Measurements from ENCODE around the gene GRAMD2A. TPM values are rescaled to one million over a fixed set of nuclear protein-coding genes. Genes with fewer than 3 reads are reported as not detected.
A peak's percentile ranks its signal among the peaks of the same experiment; 100 is the strongest.

Gene GRAMD2A
- total and polyA plus RNA-seq, 3 donors from 2014 or later = 0.31 to 3.1 (median 1.4) TPM

GRCh38 chr15:72202801-72203506 is 5.4 kb upstream of the GRAMD2A start:
- DNase-seq = no peak
- no peaks in the 10 kb centered on the region for H3K9me3 ChIP-seq
- WGBS, 2 donors = 84 to 85% methylated on average over 5 to 8 of the region's 8 CpGs
- intact Hi-C loops (cut with DNase I; ENCODE audit: low total_unique reads) = loop anchor here (10.0 kb wide), 1 partner anchor 72 kb away; the partner anchor contains the start of gene PARP6
- no peak overlapping the region for H3K4me3 ChIP-seq
- H3K27me3 ChIP-seq = no peaks in the 10 kb centered on the region
- peaks cover 37% of the 10 kb centered on the region for H3K4me1 ChIP-seq
- H3K27ac ChIP-seq = peak overlapping the region in 1 of 2 donors; percentile 23
- no peak for TF ChIP-seq POLR2A (IDR thresholded peaks at IDR 0.05)
- TF ChIP-seq CTCF (IDR thresholded peaks at IDR 0.05) = no peak
- peaks cover 2% of the 10 kb centered on the region for H3K36me3 ChIP-seq (ENCODE audit: low read depth, missing control alignments)

GRCh38 chr15:72202302-72202701 is 4.7 kb upstream of the GRAMD2A start:
- 88 to 92% methylated on average over 13 of the region's 13 CpGs for WGBS, 2 donors

GRCh38 chr15:72201391-72201921 is 3.9 kb upstream of the GRAMD2A start:
- Histone ChIP-seq H3K27me3 (no peaks in the 10 kb centered on the region), H3K9me3 (no peaks in the 10 kb centered on the region), H3K4me3 (no peak overlapping the region), H3K4me1 (peaks cover 37% of the 10 kb centered on the region), H3K27ac (peak overlapping the region; percentile 33 to 71), H3K36me3 (ENCODE audit: low read depth, missing control alignments) (no peaks in the 10 kb centered on the region)
- intact Hi-C loops (cut with DNase I; ENCODE audit: low total_unique reads) = loop anchor here (10.0 kb wide), 1 partner anchor 73 kb away; the partner anchor contains the start of gene PARP6
- 47 to 55% methylated on average over 3 of the region's 3 CpGs for WGBS, 2 donors
- DNase-seq = peak; percentile 37
- TF ChIP-seq POLR2A (IDR thresholded peaks at IDR 0.05) (no peak), CTCF (IDR thresholded peaks at IDR 0.05) (no peak)

More at GRCh38 chr15:72202302-72202701, 4.7 kb upstream of the GRAMD2A start:
- Histone ChIP-seq H3K4me3 (no peak overlapping the region), H3K36me3 (ENCODE audit: low read depth, missing control alignments) (peaks cover 1% of the 10 kb centered on the region), H3K9me3 (no peaks in the 10 kb centered on the region), H3K4me1 (peaks cover 37% of the 10 kb centered on the region), H3K27me3 (no peaks in the 10 kb centered on the region), H3K27ac (peak overlapping the region in 1 of 2 donors; percentile 7)
- no peak for DNase-seq
- TF ChIP-seq CTCF (IDR thresholded peaks at IDR 0.05) = no peak
- TF ChIP-seq POLR2A (IDR thresholded peaks at IDR 0.05) = no peak
- intact Hi-C loops (cut with DNase I; ENCODE audit: low total_unique reads) = loop anchor here (10.0 kb wide), 1 partner anchor 72 kb away; the partner anchor contains the start of gene PARP6

GRCh38 chr15:72200395-72201237 is 3.0 kb upstream of the GRAMD2A start:
- Histone ChIP-seq H3K27ac (peak overlapping the region; percentile 33 to 71), H3K4me3 (no peak overlapping the region), H3K36me3 (ENCODE audit: low read depth, missing control alignments) (no peaks in the 10 kb centered on the region), H3K4me1 (peaks cover 37% of the 10 kb centered on the region), H3K27me3 (no peaks in the 10 kb centered on the region), H3K9me3 (no peaks in the 10 kb centered on the region)
- TF ChIP-seq CTCF (IDR thresholded peaks at IDR 0.05) (no peak), POLR2A (IDR thresholded peaks at IDR 0.05) (no peak)
- no peak for DNase-seq
- 81 to 89% methylated on average over 11 to 15 of the region's 15 CpGs for WGBS, 2 donors
- intact Hi-C loops (cut with DNase I; ENCODE audit: low total_unique reads) = loop anchor here (10.0 kb wide), 1 partner anchor 74 kb away; the partner anchor contains the start of gene PARP6
